Peyer's patch (tissue), 4 donors: ENCODE measurements around the gene KLHL29. TPM values are rescaled to one million over a fixed set of nuclear protein-coding genes. Genes with fewer than 3 reads are reported as not detected.
A peak's percentile ranks its signal among the peaks of the same experiment; 100 is the strongest.

Experiments used
- DNase-seq, 3 donors: peaks; one replicate each; pipeline ENCODE4 v3.0.0-alpha.2; 2017 to 2019
- H3K27ac ChIP-seq, 4 donors: fragments of 200-600 bp; sonication (generic); one replicate each; pipeline ENCODE4 v1.5.1; 2016 to 2019
- H3K27me3 ChIP-seq, 2 donors: fragments of 200-600 bp; sonication (generic); one replicate each; pipeline ENCODE4 v1.5.1; 2019
- H3K36me3 ChIP-seq, 3 donors: fragments of 200-600 bp; sonication (generic); one replicate each; pipeline ENCODE4 v1.5.1; 2016 to 2019
- H3K4me1 ChIP-seq, 4 donors: fragments of 200-600 bp; sonication (generic); one replicate each; pipeline ENCODE4 v1.5.1; 2016 to 2019
- H3K4me3 ChIP-seq, 4 donors: fragments of 200-600 bp; sonication (generic); 1 replicate in 3 of 4; 2 replicates in 1 of 4; pipeline ENCODE4 v1.5.1; 2016 to 2019; ENCODE audit warnings: mild to moderate bottlenecking in 1 of 4
- H3K9me3 ChIP-seq, 4 donors: fragments of 200-600 bp; sonication (generic); one replicate each; pipeline ENCODE4 v1.5.1; 2016 to 2019; ENCODE audit warnings: mild to moderate bottlenecking in 1 of 4
- POLR2A ChIP-seq, 2 donors: fragments of 450-650 bp; IDR thresholded peaks; one replicate each; pipeline ENCODE4 v1.5.1; 2017; ENCODE audit warnings: antibody characterized with exemption in 2 of 2, mild to moderate bottlenecking in 2 of 2, moderate library complexity in 2 of 2
- total RNA-seq, 4 donors: library from RNA; depleted of rRNA; stranded (reverse); fragments of >200 nt; gene quantifications; one replicate each; pipeline ENCODE4 v1.1.0, GENCODE V29; 2016
- TF ChIP-seq, protein P1 (sequence below), 6 experiments: fragments of 450-650 bp in 4 of 6; fragments of 200-600 bp in 2 of 6; sonication (generic) in 1 of 6; IDR thresholded peaks; one replicate each; pipeline ENCODE4 v1.5.1; 2017 to 2019; ENCODE audit warnings: antibody characterized with exemption in 6 of 6, mild to moderate bottlenecking in 3 of 6, moderate library complexity in 1 of 6

The KLHL29 gene
- total RNA-seq, 4 donors from 2014 or later: 1.1 to 18.2 (median 5.0) TPM

DNA sequence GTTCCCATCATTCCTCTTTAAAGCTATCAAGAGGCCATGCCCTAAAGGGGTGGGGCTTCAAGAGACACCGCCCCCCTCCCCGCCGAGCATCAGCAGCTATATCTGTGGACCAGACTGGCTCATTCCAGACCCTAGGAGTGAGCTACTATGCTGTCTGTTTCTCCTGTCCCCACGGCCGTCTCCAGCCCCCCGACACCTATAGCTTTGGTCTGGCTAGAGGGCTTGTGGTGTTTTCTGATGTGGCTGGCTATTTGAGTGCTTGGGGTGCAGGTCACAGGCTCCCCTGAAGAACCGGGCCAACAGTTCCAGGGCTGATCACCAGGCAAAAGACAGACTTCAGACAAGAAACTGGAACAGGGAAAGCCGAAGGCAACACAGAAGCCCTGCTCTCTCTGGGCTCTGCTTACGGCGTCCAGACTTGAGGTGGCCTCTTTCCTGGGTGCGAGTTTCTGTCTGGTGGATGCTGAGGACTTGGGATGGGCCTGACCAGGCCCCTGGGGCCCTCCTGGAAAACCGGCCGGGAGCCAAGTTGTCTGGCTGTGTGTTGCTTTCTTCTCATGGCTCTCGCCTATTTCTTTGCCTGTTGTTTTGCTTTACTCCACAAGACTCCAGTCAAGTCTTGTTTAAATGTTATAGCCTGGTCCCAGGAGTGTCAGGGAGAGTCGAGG, 83.6 kb downstream of the KLHL29 start:
- DNase-seq: peak in 1 of 3 donors; percentile 19
- H3K4me1 ChIP-seq: peaks cover 0 to 4% (median 0%) of the 10 kb centered on the region in 4 donors
- peak overlapping the region in 1 of 4 donors; percentile 35 for H3K27ac ChIP-seq
- H3K27me3 ChIP-seq: no peaks in the 10 kb centered on the region
- H3K4me3 ChIP-seq: no peak overlapping the region
- TF ChIP-seq, protein P1, sequence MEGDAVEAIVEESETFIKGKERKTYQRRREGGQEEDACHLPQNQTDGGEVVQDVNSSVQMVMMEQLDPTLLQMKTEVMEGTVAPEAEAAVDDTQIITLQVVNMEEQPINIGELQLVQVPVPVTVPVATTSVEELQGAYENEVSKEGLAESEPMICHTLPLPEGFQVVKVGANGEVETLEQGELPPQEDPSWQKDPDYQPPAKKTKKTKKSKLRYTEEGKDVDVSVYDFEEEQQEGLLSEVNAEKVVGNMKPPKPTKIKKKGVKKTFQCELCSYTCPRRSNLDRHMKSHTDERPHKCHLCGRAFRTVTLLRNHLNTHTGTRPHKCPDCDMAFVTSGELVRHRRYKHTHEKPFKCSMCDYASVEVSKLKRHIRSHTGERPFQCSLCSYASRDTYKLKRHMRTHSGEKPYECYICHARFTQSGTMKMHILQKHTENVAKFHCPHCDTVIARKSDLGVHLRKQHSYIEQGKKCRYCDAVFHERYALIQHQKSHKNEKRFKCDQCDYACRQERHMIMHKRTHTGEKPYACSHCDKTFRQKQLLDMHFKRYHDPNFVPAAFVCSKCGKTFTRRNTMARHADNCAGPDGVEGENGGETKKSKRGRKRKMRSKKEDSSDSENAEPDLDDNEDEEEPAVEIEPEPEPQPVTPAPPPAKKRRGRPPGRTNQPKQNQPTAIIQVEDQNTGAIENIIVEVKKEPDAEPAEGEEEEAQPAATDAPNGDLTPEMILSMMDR (IDR thresholded peaks at IDR 0.05): no peak
- TF ChIP-seq POLR2A (IDR thresholded peaks at IDR 0.05): no peak
- no peaks in the 10 kb centered on the region for H3K9me3 ChIP-seq
- H3K36me3 ChIP-seq: no peaks in the 10 kb centered on the region

DNA sequence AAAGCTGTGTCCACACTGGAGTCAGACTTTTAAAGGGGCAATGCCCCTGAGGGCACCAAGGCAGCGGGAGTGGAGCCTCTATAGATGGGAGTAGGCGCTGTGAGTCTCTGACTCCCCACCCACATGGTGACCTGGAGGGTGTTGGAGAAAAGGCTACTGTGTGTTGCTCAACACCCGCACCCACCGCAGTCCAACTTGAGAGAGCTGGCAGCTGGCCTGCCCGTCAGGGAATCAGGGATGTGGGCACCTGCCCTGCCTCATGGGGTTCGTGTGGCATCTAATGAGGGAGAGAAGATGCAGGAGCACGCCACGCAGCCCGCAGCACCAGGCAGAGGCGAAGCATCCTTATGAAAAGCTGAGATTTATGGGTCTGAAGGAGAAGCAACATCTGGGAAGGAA, 84.2 kb downstream of the KLHL29 start:
- no peaks in the 10 kb centered on the region for H3K27me3 ChIP-seq
- H3K36me3 ChIP-seq: no peaks in the 10 kb centered on the region
- peaks cover 0 to 4% (median 0%) of the 10 kb centered on the region in 4 donors for H3K4me1 ChIP-seq
- H3K9me3 ChIP-seq: no peaks in the 10 kb centered on the region
- H3K27ac ChIP-seq: peak overlapping the region in 1 of 4 donors; percentile 35
- no peak overlapping the region for H3K4me3 ChIP-seq
- DNase-seq: peak in 2 of 3 donors; percentile 20 to 34
- TF ChIP-seq, protein P1 (IDR thresholded peaks at IDR 0.05): no peak
- no peak for TF ChIP-seq POLR2A (IDR thresholded peaks at IDR 0.05)

DNA sequence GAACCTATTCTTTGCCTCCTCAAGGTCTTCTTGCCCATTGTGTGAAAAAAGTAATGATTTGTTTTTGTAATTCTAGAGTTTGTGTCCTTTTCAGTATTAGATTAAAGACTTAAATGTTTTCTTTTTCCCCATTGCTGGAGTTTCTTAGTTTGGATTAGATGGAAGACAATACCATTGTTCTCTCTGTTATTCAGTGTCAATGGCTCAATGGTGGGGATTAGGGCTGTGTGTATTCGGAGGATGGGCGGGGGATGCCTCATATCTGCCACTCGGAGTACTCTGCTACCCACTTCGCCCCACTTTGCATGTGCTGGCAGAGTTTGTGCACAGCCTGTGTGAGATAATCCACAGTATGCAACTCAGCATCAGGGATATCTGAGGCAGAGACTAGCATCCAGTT, 90.1 kb downstream of the KLHL29 start:
- no peaks in the 10 kb centered on the region for H3K9me3 ChIP-seq
- no peak overlapping the region for H3K27ac ChIP-seq
- peaks cover 0 to 2% (median 0%) of the 10 kb centered on the region in 4 donors for H3K4me1 ChIP-seq
- no peak overlapping the region for H3K4me3 ChIP-seq
- no peaks in the 10 kb centered on the region for H3K36me3 ChIP-seq
- DNase-seq: peak in 1 of 3 donors; percentile 6
- no peak for TF ChIP-seq POLR2A (IDR thresholded peaks at IDR 0.05)
- TF ChIP-seq, protein P1 (IDR thresholded peaks at IDR 0.05): no peak
- no peaks in the 10 kb centered on the region for H3K27me3 ChIP-seq

DNA sequence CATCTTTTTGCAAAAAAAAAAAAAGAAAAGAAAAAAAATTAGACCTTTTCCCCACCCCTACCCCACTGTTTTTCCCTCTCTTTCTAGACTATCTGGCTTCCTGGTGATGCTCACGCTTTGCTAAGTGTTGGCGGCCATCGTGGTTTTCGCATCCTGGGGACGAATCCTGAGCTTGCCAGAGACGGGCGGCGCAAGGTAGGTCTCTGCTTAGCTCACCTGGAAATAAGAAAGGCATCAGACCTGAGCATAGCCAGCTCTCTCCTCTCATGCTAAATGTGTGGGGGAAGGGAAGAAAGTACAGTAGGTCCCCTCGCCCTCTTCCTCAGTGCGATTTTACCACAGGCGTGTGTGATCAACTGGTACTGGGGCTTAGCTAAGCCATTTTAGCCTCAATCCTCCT, 90.5 kb downstream of the KLHL29 start:
- Histone ChIP-seq H3K36me3 (no peaks in the 10 kb centered on the region), H3K4me3 (no peak overlapping the region), H3K9me3 (no peaks in the 10 kb centered on the region), H3K4me1 (no peaks in the 10 kb centered on the region), H3K27me3 (no peaks in the 10 kb centered on the region), H3K27ac (no peak overlapping the region)
- peak in 1 of 3 donors; percentile 18 for DNase-seq
- TF ChIP-seq, protein P1 (IDR thresholded peaks at IDR 0.05): no peak
- TF ChIP-seq POLR2A (IDR thresholded peaks at IDR 0.05): no peak

DNA sequence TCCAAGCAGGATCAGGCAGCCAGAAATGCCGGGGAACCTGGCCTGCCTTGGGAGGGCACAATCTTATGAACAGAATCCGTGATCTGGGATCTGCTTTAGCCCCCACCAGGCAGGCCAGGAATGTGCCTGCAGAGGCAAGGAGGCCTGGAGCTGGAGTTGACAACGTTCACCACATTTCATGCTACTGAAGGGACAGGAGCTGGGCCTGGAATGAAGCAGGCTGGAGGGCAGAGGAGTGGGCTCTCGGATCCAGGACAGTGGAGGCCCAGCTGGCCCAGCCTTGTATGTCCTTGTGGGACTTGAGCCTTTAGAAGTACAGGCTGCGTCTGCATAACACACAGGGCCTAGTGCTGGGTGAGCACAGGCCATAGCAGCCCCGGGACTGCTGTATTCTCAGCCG, 91.8 kb downstream of the KLHL29 start:
- Histone ChIP-seq H3K27me3 (no peaks in the 10 kb centered on the region), H3K9me3 (no peaks in the 10 kb centered on the region), H3K4me1 (no peaks in the 10 kb centered on the region), H3K27ac (no peak overlapping the region), H3K4me3 (no peak overlapping the region), H3K36me3 (no peaks in the 10 kb centered on the region)
- TF ChIP-seq POLR2A (IDR thresholded peaks at IDR 0.05): no peak
- TF ChIP-seq, protein P1 (IDR thresholded peaks at IDR 0.05): no peak
- DNase-seq: peak in 1 of 3 donors; percentile 33
